NB4 (cell line): ENCODE data around the gene KIF12.

Experiments
- DNase-seq: peaks from one replicate; pipeline ENCODE4 v3.0.0; 2010; ENCODE audit warnings: low read depth
- H3K4me3 ChIP-seq: one replicate; pipeline ENCODE4 v1.5.1; 2011; ENCODE audit warnings: mild to moderate bottlenecking, low read depth, low read length, moderate library complexity
- CTCF ChIP-seq: IDR thresholded peaks from one replicate; pipeline ENCODE4 v1.5.1; 2012; ENCODE audit warnings: low read depth, low read length
- MAX ChIP-seq: IDR thresholded peaks from 2 replicates; pipeline ENCODE4 v1.6.1; 2011; ENCODE audit warnings: low read depth, low read length
- MYC ChIP-seq: IDR thresholded peaks from 2 replicates; pipeline ENCODE4 v1.6.1; 2011; ENCODE audit warnings: low read depth, low read length
- POLR2A ChIP-seq: IDR thresholded peaks from 2 replicates; pipeline ENCODE4 v1.6.1; 2011; ENCODE audit warnings: mild to moderate bottlenecking; ENCODE audit not compliant: insufficient read length; ENCODE audit errors: extremely low read depth

KIF12 gene

GRCh38 chr9:114091711-114092110, 7.4 kb downstream of the KIF12 start:
- no peak for DNase-seq
- H3K4me3 ChIP-seq: no peak overlapping the region
- TF ChIP-seq CTCF (no peak), MYC (no peak), POLR2A (no peak), MAX (no peak)

GRCh38 chr9:114090798-114091197, 8.3 kb downstream of the KIF12 start:
- TF ChIP-seq CTCF (no peak), MAX (no peak), MYC (no peak), POLR2A (no peak)
- DNase-seq: no peak
- H3K4me3 ChIP-seq: no peak overlapping the region

GRCh38 chr9:114089206-114089840, 9.8 kb downstream of the KIF12 start:
- DNase-seq: no peak
- no peak overlapping the region for H3K4me3 ChIP-seq
- no peak for TF ChIP-seq CTCF
- no peak for TF ChIP-seq POLR2A
- no peak for TF ChIP-seq MYC
- TF ChIP-seq MAX: no peak

GRCh38 chr9:114088571-114089170, 10.4 kb downstream of the KIF12 start:
- no peak overlapping the region for H3K4me3 ChIP-seq
- no peak for DNase-seq
- TF ChIP-seq POLR2A: no peak
- TF ChIP-seq CTCF: no peak
- TF ChIP-seq MAX: no peak
- TF ChIP-seq MYC: no peak

GRCh38 chr9:114087721-114088120, 11.4 kb downstream of the KIF12 start:
- no peak overlapping the region for H3K4me3 ChIP-seq
- TF ChIP-seq POLR2A: no peak
- TF ChIP-seq MAX: no peak
- TF ChIP-seq MYC: no peak
- no peak for TF ChIP-seq CTCF
- DNase-seq: no peak
